HG03159 (cell line): ENCODE measurements around the gene E2F4.

Experiments used
- ATAC-seq: cut with Tn5 transposase; IDR thresholded peaks from one replicate; pipeline ENCODE4 v1.9.1; 2021; ENCODE audit warnings: mild to moderate bottlenecking, moderate library complexity; ENCODE audit not compliant: unreplicated experiment

Gene E2F4

GRCh38 chr16:67247192-67248072, 55.5 kb downstream of the E2F4 start, which contains the start of gene FHOD1:
Gene FHOD1, minus strand, starts transcription at chr16:67247481. Its CDS starts 71 bp downstream, at chr16:67247410.
- peak; percentile 55 for ATAC-seq

- no peak for ATAC-seq
Measured at GRCh38 chr16:67248073-67248400, 56.1 kb downstream of the E2F4 start.
